Neural cell (in vitro differentiated cells): ENCODE data around the gene ZC3H12A.

Source experiments
- CTCF ChIP-seq: fragments of 450-650 bp; IDR thresholded peaks from 2 replicates; pipeline ENCODE4 v1.5.1; 2014; ENCODE audit warnings: antibody characterized with exemption, mild to moderate bottlenecking, moderate library complexity; ENCODE audit not compliant: poor library complexity, severe bottlenecking
- EZH2 ChIP-seq: fragments of 200-600, 300-800 bp; shearing (Covaris generic), sonication (generic); IDR thresholded peaks from 2 replicates; pipeline ENCODE4 v1.6.1; 2014; ENCODE audit warnings: antibody characterized with exemption, low read length, borderline replicate concordance, mild to moderate bottlenecking; ENCODE audit not compliant: insufficient read depth, poor library complexity, severe bottlenecking
- MXI1 ChIP-seq: fragments of 450-650 bp; conservative IDR thresholded peaks from 2 replicates; pipeline ENCODE4 v1.6.1; 2014; ENCODE audit warnings: antibody characterized with exemption, mild to moderate bottlenecking; ENCODE audit not compliant: poor library complexity, severe bottlenecking
- POLR2AphosphoS5 ChIP-seq: IDR thresholded peaks from 2 replicates; pipeline ENCODE4 v1.6.1; 2012
- RAD21 ChIP-seq: fragments of 450-650 bp; conservative IDR thresholded peaks from 2 replicates; pipeline ENCODE4 v1.6.1; 2014; ENCODE audit warnings: antibody characterized with exemption, mild to moderate bottlenecking, moderate library complexity
- SMC3 ChIP-seq: fragments of 450-650 bp; conservative IDR thresholded peaks from 2 replicates; pipeline ENCODE4 v1.6.1; 2014; ENCODE audit warnings: antibody characterized with exemption, mild to moderate bottlenecking, moderate library complexity; ENCODE audit not compliant: poor library complexity
- TAF1 ChIP-seq: IDR thresholded peaks from 2 replicates; pipeline ENCODE4 v1.6.1; 2012; ENCODE audit warnings: low read depth

- TF ChIP-seq CTCF (no peak), POLR2AphosphoS5 (no peak), TAF1 (no peak), SMC3 (no peak), RAD21 (no peak), MXI1 (no peak), EZH2 (no peak)
These were observed 17.8 kb upstream of the ZC3H12A start for GRCh38 chr1:37456614-37457013.
